Esophagus squamous epithelium (tissue), 5 donors: ENCODE measurements around the gene FAM228B. TPM values are rescaled to one million over a fixed set of nuclear protein-coding genes. Genes with fewer than 3 reads are reported as not detected.
"Not testable (repeated sequence)": the region's sequence is repeated elsewhere in the genome, so short reads cannot be mapped to it uniquely, and the experiment has no call there.

ENCODE experiments used
- DNase-seq: peaks from one replicate; lab custom pipeline; 2025; lab: John Stamatoyannopoulos, UW
- H3K27ac ChIP-seq, 4 donors: fragments of 200-600 bp; sonication (generic); one replicate each; pipeline ENCODE4 v1.5.1; 2016 to 2019; ENCODE audit warnings: mild to moderate bottlenecking in 1 of 4
- H3K27me3 ChIP-seq, 4 donors: fragments of 200-600 bp; sonication (generic); 1 replicate in 3 of 4; 2 replicates in 1 of 4; pipeline versions ENCODE4 v1.5.1 to v1.6.0; 2017 to 2021; ENCODE audit warnings: antibody characterized with exemption in 1 of 4
- H3K36me3 ChIP-seq, 3 donors: fragments of 200-600 bp; sonication (generic); one replicate each; pipeline ENCODE4 v1.5.1; 2016 to 2019
- H3K4me1 ChIP-seq, 3 donors: fragments of 200-600 bp; sonication (generic); one replicate each; pipeline ENCODE4 v1.5.1; 2017 to 2019
- H3K4me3 ChIP-seq, 4 donors: fragments of 200-600 bp; sonication (generic); 1 replicate in 3 of 4; 2 replicates in 1 of 4; pipeline ENCODE4 v1.5.1; 2016 to 2019; ENCODE audit warnings: mild to moderate bottlenecking in 2 of 4, moderate library complexity in 1 of 4
- H3K9me3 ChIP-seq, 3 donors: fragments of 200-600 bp; sonication (generic); one replicate each; pipeline ENCODE4 v1.5.1; 2016 to 2019
- CTCF ChIP-seq, 6 experiments: fragments of 450-650 bp in 4 of 6; fragments of 200-600 bp in 2 of 6; sonication (generic) in 2 of 6; IDR thresholded peaks; one replicate each; pipeline ENCODE4 v1.5.1; 2016 to 2019; ENCODE audit warnings: antibody characterized with exemption in 6 of 6, mild to moderate bottlenecking in 4 of 6, moderate library complexity in 4 of 6
- POLR2A ChIP-seq, 4 donors: fragments of 450-650 bp; IDR thresholded peaks; one replicate each; pipeline ENCODE4 v1.6.1; 2017; ENCODE audit warnings: antibody characterized with exemption in 4 of 4, mild to moderate bottlenecking in 4 of 4, moderate library complexity in 3 of 4
- WGBS, 2 donors: methylation state at CpG; one replicate each; pipeline ENCODE4 v1.1.5; 2018; 5-methylcytosine and 5-hydroxymethylcytosine counted together
- intact Hi-C: fragments of 100-400 bp; cut with DNase I; formaldehyde crosslinking; loops from one replicate; pipeline ENCODE4 v1.15.0; 2022
- total RNA-seq, 4 donors: library from RNA; depleted of rRNA; stranded (reverse); fragments of >200 nt; gene quantifications; one replicate each; pipeline ENCODE4 v1.1.0, GENCODE V29; 2016
- donor health status: DM: yes; HTN: yes; CAD: no.

The FAM228B gene
- total RNA-seq, 4 donors from 2014 or later = 0.87 to 16.4 (median 8.4) TPM

DNA sequence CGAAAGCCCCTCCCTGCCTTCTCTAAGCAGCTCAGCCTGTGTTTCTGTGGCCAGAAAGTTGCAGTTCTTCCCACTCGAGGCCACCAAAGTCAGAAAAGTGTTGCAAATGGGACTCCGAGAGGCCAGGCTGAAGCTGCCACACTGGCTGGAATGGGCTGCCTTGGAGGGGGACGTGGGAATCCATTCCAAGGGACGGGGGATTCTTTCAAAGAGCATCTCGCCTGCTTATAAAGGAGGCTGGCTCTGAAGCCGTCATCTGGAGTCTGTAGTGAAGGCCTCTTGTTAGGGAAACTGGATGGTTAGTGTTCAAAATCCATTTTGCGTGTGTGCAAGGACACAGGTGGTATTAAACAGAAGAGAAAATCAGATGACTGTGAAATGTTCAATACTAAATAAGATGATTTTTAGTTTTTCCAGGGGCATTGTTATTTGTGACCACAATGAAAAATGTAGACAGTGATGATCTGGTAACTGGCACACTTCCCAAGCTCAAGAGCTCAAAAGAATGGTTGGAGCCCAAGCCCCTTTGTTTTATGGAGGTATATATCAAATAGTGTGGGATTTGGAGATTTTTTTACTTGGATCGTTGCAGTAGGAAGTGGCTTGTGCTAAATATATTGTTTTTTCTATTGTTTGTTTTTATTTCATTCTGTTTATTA lies 782 bp downstream of the FAM228B start:
- intact Hi-C loops = no loop called here
- H3K9me3 ChIP-seq = no peaks in the 10 kb centered on the region
- peaks cover 0 to 32% (median 14%) of the 10 kb centered on the region in 3 donors for H3K4me1 ChIP-seq
- no peaks in the 10 kb centered on the region for H3K27me3 ChIP-seq
- no peaks in the 10 kb centered on the region for H3K36me3 ChIP-seq
- no peak for DNase-seq
- H3K27ac ChIP-seq = peak overlapping the region; percentile 86 to 95 (median 92)
- 14 to 26% methylated on average over 5 to 6 of the region's 9 CpGs for WGBS, 2 donors
- TF ChIP-seq CTCF (IDR thresholded peaks at IDR 0.05) (no peak), POLR2A (IDR thresholded peaks at IDR 0.05) (no peak)
- peak overlapping the region; percentile 67 to 90 (median 82) for H3K4me3 ChIP-seq

DNA sequence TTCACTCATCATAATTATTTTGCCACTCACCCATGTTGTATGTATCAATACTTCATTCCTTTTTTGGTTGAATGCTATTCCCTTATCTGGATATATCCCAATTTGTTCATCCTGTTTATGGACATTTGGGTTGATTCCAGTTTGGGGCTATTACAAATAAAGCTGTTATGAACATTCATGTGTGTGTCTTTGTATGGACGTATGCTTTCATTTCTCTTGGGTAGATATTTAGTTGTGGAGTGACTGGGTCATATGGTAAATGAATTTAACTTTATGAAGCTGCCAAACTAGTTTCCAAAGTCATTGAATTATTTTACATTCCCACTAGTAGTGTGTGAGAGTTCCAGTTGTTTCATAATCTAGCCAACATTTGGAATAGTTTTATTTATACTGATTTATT lies 2.7 kb downstream of the FAM228B start:
- Histone ChIP-seq H3K27me3 (no peaks in the 10 kb centered on the region), H3K36me3 (no peaks in the 10 kb centered on the region), H3K4me1 (peaks cover 0 to 32% (median 14%) of the 10 kb centered on the region in 3 donors), H3K27ac (no peak overlapping the region), H3K9me3 (no peaks in the 10 kb centered on the region), H3K4me3 (no peak overlapping the region)
- intact Hi-C loops = no loop called here
- DNase-seq = no peak
- WGBS, 2 donors = 43 to 48% methylated on average over 1 of the region's 1 CpG
- no peak for TF ChIP-seq CTCF (IDR thresholded peaks at IDR 0.05)
- no peak for TF ChIP-seq POLR2A (IDR thresholded peaks at IDR 0.05)

DNA sequence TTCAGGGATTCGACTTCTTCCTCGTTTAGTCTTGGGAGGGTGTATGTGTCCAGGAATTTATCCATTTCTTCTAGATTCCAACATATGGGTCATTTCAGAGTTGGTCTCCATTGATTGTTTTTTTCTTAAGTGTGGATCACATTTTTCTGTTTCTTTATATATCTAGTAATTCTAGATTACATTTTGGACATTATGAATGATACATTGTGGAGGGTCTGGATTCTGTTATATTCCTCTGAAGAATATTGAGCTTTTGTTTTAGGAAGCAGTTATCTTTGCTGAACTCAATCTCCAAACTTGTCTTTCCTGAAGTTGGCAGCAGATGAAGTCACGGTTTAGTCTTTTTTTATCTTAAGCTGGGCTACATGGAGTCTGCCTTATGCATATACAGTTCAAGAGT lies 9.3 kb downstream of the FAM228B start:
- H3K9me3 ChIP-seq = peaks cover 0 to 4% (median 4%) of the 10 kb centered on the region in 3 donors
- TF ChIP-seq POLR2A (IDR thresholded peaks at IDR 0.05) (no peak), CTCF (IDR thresholded peaks at IDR 0.05) (no peak)
- no peak for DNase-seq
- no peaks in the 10 kb centered on the region for H3K27me3 ChIP-seq
- intact Hi-C loops = no loop called here
- H3K27ac ChIP-seq = no peak overlapping the region
- WGBS, 2 donors = 85 to 100% methylated on average over 3 of the region's 3 CpGs
- no peaks in the 10 kb centered on the region for H3K4me1 ChIP-seq
- H3K36me3 ChIP-seq = no peaks in the 10 kb centered on the region
- no peak overlapping the region for H3K4me3 ChIP-seq

DNA sequence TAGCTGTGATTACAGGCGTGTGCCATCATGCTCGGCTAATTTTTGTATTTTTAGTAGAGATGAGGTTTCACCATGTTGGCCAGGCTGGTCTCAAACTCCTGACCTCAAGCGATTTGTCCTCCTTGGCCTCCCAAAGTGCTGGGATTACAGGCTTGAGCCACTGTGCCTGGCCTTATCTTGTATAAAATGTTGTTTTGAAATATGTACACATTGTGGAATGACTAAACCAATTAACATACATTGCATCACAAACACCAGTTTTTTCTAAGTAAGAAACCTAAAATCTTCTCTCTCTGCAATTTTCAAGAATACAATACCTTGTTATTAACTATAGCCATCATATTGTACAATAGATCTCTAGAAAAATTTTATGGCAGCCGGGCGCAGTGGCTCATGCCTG lies 17.0 kb downstream of the FAM228B start:
- H3K9me3 ChIP-seq, H3K27me3 ChIP-seq, H3K4me3 ChIP-seq, DNase-seq, H3K4me1 ChIP-seq, H3K27ac ChIP-seq, intact Hi-C loops: not testable (repeated sequence)
- H3K36me3 ChIP-seq = peaks cover 0 to 17% (median 0%) of the 10 kb centered on the region in 3 donors
- 95 to 98% methylated on average over 5 of the region's 5 CpGs for WGBS, 2 donors

- H3K4me1 ChIP-seq = no peaks in the 10 kb centered on the region
- DNase-seq = no peak
- peaks cover 0 to 44% (median 0%) of the 10 kb centered on the region in 3 donors for H3K36me3 ChIP-seq
- intact Hi-C loops = no loop called here
- H3K27ac ChIP-seq = no peak overlapping the region
- TF ChIP-seq CTCF (IDR thresholded peaks at IDR 0.05) = no peak
- peaks cover 0 to 10% (median 0%) of the 10 kb centered on the region in 3 donors for H3K9me3 ChIP-seq
- no peak overlapping the region for H3K4me3 ChIP-seq
- H3K27me3 ChIP-seq = no peaks in the 10 kb centered on the region
Measured at GRCh38 chr2:24147364-24147763, 24.1 kb downstream of the FAM228B start.
